K562 (cell line): ENCODE data around the gene NAT8L.

Experiments
- EP300 ChIP-seq: IDR thresholded peaks from 2 replicates; pipeline ENCODE4 v1.6.1; 2012; ENCODE audit warnings: low read length, improper control_type of control experiment
- FOXP1 ChIP-seq: sonication (generic); formaldehyde crosslinking; IDR thresholded peaks from 2 replicates; pipeline ENCODE4 v1.8.0; 2022; ENCODE audit warnings: mild to moderate bottlenecking, missing genetic modification reagents
- MCM2 ChIP-seq: fragments of 450-650 bp; IDR thresholded peaks from 2 replicates; pipeline ENCODE4 v1.6.1; 2017; ENCODE audit warnings: low read depth, mild to moderate bottlenecking
- MTF1 ChIP-seq: fragments of 250-450 bp; sonication (Bioruptor Pico); IDR thresholded peaks from 2 replicates; pipeline ENCODE4 v1.9.0; 2021; ENCODE audit warnings: moderate library complexity, mild to moderate bottlenecking, inconsistent platforms, borderline replicate concordance
- PBX2 ChIP-seq, 2 experiments: IDR thresholded peaks in 1 of 2; conservative IDR thresholded peaks in 1 of 2; 2 replicates each; pipeline ENCODE4 v1.6.1; 2016; ENCODE audit warnings: low read depth in 2 of 2, mild to moderate bottlenecking in 1 of 2, missing compliant biosample characterization in 1 of 2, missing genetic modification characterization in 1 of 2, moderate library complexity in 1 of 2
- SRSF1 ChIP-seq: fragments of 200-400 bp; formaldehyde crosslinking; IDR thresholded peaks from 2 replicates; pipeline ENCODE4 v1.6.1; 2017; ENCODE audit warnings: mild to moderate bottlenecking, low read depth, low read length, moderate library complexity
- ZBTB33 ChIP-seq: sonication (generic); formaldehyde crosslinking; IDR thresholded peaks from 2 replicates; pipeline ENCODE4 v1.8.1; 2023; ENCODE audit warnings: mild to moderate bottlenecking, missing genetic modification reagents
- ZNF561 ChIP-seq: fragments of 450-650 bp; formaldehyde crosslinking; conservative IDR thresholded peaks from 2 replicates; pipeline ENCODE4 v1.4.0; 2020; ENCODE audit warnings: mild to moderate bottlenecking, moderate library complexity
- TF ChIP-seq, protein P1 (sequence below), 2 experiments: fragments of 450-650 bp; formaldehyde crosslinking in 1 of 2; IDR thresholded peaks; 2 replicates each; pipeline versions ENCODE4 v1.4.0 to v1.6.1; 2014 to 2020; ENCODE audit warnings: mild to moderate bottlenecking in 2 of 2, borderline replicate concordance in 1 of 2, low read depth in 1 of 2
- TF ChIP-seq, protein P2 (sequence below), 3 experiments: IDR thresholded peaks in 2 of 3; conservative IDR thresholded peaks in 1 of 3; 2 replicates each; pipeline ENCODE4 v1.5.1; 2011 to 2012; ENCODE audit warnings: low read length in 3 of 3, mild to moderate bottlenecking in 3 of 3, control low read depth in 2 of 3, improper control_type of control experiment in 1 of 3, inconsistent platforms in 1 of 3, low read depth in 1 of 3, mixed read lengths in 1 of 3, moderate library complexity in 1 of 3; ENCODE audit not compliant: insufficient read depth in 2 of 3

DNA sequence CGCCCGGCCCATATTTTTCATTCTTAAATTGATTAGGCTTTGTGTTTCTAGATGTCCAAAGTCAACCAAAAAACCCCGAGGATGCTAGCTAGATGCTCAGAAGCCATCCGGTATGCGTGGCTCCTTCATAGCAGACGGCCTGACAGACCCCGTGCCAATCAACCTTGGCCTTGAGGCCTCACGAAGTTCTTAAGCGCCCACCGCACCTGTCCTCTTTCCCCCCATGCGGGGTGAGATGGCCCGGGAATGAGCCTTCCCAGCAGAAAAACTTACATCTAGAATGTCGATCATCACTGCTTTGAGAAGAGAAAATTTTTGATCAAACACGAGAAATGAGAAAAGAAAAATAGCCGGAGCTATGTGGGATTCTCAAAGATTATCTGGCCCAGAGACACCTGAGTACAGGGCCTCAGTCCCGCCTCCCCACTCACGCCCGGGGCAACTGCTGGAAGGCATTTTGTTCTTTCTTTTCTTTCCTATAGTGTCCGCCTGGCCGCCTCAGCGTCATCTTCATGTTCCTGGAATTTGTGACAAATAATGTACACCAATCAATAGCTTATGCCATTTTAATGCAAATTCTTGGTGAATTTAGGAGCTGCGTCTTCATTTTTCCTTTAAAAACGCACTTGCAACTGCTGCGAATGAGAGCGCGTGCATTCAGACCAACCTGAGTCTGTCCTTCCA, 1.6 kb upstream of the NAT8L start:
- TF ChIP-seq ZBTB33 = no peak
- no peak for TF ChIP-seq PBX2 (CRISPR knock-in tag; IDR thresholded peaks at IDR 0.05; ENCODE audit: low read depth)
- no peak for TF ChIP-seq PBX2 (tag; conservative IDR thresholded peaks at IDR 0.05; ENCODE audit: low read depth)
- TF ChIP-seq, protein P1, sequence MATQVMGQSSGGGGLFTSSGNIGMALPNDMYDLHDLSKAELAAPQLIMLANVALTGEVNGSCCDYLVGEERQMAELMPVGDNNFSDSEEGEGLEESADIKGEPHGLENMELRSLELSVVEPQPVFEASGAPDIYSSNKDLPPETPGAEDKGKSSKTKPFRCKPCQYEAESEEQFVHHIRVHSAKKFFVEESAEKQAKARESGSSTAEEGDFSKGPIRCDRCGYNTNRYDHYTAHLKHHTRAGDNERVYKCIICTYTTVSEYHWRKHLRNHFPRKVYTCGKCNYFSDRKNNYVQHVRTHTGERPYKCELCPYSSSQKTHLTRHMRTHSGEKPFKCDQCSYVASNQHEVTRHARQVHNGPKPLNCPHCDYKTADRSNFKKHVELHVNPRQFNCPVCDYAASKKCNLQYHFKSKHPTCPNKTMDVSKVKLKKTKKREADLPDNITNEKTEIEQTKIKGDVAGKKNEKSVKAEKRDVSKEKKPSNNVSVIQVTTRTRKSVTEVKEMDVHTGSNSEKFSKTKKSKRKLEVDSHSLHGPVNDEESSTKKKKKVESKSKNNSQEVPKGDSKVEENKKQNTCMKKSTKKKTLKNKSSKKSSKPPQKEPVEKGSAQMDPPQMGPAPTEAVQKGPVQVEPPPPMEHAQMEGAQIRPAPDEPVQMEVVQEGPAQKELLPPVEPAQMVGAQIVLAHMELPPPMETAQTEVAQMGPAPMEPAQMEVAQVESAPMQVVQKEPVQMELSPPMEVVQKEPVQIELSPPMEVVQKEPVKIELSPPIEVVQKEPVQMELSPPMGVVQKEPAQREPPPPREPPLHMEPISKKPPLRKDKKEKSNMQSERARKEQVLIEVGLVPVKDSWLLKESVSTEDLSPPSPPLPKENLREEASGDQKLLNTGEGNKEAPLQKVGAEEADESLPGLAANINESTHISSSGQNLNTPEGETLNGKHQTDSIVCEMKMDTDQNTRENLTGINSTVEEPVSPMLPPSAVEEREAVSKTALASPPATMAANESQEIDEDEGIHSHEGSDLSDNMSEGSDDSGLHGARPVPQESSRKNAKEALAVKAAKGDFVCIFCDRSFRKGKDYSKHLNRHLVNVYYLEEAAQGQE (IDR thresholded peaks at IDR 0.05; ENCODE audit: borderline replicate concordance) = no peak
- TF ChIP-seq, protein P1 (CRISPR knock-in tag; IDR thresholded peaks at IDR 0.05; ENCODE audit: low read depth) = no peak
- no peak for TF ChIP-seq MTF1 (CRISPR knock-in tag)
- no peak for TF ChIP-seq SRSF1
- TF ChIP-seq MCM2 = no peak
- no peak for TF ChIP-seq ZNF561
- TF ChIP-seq, protein P2, sequence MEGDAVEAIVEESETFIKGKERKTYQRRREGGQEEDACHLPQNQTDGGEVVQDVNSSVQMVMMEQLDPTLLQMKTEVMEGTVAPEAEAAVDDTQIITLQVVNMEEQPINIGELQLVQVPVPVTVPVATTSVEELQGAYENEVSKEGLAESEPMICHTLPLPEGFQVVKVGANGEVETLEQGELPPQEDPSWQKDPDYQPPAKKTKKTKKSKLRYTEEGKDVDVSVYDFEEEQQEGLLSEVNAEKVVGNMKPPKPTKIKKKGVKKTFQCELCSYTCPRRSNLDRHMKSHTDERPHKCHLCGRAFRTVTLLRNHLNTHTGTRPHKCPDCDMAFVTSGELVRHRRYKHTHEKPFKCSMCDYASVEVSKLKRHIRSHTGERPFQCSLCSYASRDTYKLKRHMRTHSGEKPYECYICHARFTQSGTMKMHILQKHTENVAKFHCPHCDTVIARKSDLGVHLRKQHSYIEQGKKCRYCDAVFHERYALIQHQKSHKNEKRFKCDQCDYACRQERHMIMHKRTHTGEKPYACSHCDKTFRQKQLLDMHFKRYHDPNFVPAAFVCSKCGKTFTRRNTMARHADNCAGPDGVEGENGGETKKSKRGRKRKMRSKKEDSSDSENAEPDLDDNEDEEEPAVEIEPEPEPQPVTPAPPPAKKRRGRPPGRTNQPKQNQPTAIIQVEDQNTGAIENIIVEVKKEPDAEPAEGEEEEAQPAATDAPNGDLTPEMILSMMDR (IDR thresholded peaks at IDR 0.05 in 2 of 3, conservative IDR thresholded peaks at IDR 0.05 in 1 of 3; ENCODE audit: insufficient read depth in 2 of 3, low read depth in 1 of 3, low read length in 3 of 3) = no peak
- TF ChIP-seq EP300 = no peak
- no peak for TF ChIP-seq FOXP1 (CRISPR knock-in tag)
